ENCODE data around the gene CGB5.
"Not testable (repeated sequence)": the region's sequence is repeated elsewhere in the genome, so short reads cannot be mapped to it uniquely, and the experiment has no call there.

The CGB5 gene

DNA sequence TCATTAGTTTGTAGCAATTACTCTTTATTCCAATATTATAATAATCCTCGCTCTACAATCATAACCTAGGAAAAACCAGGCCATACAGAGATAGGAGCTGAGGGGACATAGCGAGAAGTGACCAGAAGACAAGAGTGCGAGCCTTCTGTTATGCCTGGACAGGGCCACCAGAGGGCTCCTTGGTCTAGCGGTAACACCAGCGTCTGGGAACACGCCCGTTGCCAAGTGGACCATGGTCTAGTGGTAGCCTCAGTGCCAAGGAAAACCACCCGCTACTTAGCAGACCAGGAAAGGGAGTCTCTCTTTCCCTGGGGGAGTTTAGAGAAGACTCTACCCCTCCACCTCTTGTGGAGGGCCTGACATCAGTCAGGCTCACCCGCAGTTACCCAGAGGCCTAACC lies 31.2 kb downstream of the CGB5 start:
- peak; percentile 43 for DNase-seq
- in situ Hi-C loops (cut with MboI; ENCODE audit: low pct_unique_long_range_greater_than_20kb, low sequenced_read_pairs) = not testable (repeated sequence)

- in situ Hi-C loops (cut with MboI; ENCODE audit: low pct_unique_long_range_greater_than_20kb, low sequenced_read_pairs) = no loop called here
These were observed 36.7 kb downstream of the CGB5 start for GRCh38 chr19:49080392-49080791.

GRCh38 chr19:49081273-49081672 lies 37.6 kb downstream of the CGB5 start:
- in situ Hi-C loops (cut with MboI; ENCODE audit: low pct_unique_long_range_greater_than_20kb, low sequenced_read_pairs) = no loop called here
- DNase-seq = no peak

More at GRCh38 chr19:49080392-49080791, 36.7 kb downstream of the CGB5 start:
- DNase-seq = no peak

DNA sequence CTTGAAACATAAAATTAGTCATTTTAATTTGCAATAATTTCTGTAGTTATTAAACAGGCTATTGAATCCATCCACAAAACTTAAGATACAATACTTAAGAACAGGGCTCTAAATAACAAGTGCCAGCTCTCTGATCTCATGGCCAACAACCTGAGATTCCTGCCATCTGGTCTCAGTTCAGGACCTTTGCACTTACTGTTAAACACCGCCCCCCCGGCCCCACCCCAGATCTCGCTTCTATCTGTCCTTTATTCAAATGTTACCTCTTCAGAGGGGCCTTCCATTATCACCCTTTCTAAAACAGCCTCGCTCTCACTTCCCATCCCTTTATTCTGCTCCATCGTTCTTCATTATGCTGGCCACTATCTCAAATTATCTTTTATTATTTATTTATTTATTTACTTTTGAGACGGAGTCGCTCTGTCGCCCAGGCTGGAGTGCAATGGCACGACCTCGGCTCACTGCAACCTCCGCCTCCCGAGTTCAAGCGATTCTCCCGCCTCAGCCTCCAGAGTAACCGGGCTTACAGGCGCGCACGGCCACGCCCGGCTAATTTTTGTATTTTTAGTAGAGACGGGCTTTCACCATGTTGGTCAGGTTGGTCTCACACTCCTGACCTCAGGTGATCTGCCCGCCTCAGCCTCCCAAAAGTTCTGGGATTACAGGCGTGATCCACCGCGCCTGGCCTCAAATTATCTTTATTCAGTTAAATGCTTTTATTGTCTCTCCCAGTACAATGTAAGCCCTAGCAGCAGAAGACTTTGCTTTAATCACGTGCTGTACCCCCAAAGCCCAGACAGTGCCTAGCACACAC lies 40.8 kb downstream of the CGB5 start:
- no peak for DNase-seq
- in situ Hi-C loops (cut with MboI; ENCODE audit: low pct_unique_long_range_greater_than_20kb, low sequenced_read_pairs) = no loop called here

DNA sequence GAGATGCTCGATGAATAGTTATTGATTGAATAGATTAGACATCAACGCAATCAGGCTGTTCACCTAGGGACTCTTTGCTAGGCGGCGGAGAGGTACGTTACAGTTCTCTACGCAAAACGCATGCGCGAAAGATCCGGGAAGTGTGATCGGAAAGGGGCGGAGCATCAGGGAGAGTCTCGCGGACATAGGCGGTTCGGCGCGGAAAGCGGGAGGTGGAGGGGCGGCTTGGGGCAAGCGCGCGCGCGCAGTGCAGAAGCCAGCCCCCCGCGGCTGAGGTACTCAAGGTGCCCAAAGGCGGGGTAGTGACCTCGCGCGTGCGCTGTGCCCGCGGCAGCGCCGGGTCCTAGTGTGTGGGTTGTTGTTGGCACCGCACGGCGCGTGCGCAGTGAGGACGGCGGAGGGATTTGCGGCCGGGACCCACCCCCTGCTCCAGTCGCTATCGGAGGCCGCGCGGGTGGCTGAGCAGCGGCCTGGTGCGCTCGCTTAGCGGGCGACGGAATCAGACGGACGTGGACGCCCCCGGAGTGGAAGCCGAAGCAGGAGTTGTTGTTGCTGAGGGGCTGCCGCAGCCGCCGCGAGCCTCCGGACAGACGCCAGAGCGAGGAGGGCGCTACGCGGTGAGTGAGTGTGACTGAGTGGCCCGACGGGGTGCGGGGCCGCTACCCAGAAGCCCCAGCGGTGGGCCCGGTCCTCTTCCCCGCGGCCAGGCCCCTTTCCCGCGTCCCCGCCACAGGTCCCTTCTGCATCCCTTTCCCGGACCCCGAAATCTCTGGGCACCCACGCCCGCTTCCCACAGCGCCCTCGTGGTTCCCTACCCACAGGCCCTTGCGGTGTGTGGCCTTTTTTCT lies 41.6 kb downstream of the CGB5 start, which contains the start of gene SNRNP70:
SNRNP70 (plus strand) TSS at position 432 of the 848 bp plus-strand sequence. CDS start 964 bp downstream, outside the sequence.
- in situ Hi-C loops (cut with MboI; ENCODE audit: low pct_unique_long_range_greater_than_20kb, low sequenced_read_pairs) = no loop called here
- peak; percentile 99 for DNase-seq

DNA sequence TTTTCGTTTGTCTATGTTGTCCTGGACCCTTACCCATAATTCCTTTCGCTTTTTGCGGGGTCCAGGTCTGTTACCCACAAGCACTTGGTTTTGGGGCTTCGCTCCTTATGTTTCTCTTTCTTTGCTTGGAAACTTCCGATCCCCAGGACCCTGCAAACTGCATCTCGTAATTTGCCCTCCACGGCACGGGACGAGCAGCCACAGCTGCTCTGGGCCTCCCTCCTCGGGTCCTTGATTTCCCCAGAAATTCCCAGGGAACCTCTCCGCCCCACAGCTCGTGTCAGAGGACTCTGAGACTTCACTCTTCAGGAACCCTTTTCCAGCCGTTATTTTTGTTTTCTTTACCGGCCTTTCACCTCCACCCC lies 42.2 kb downstream of the CGB5 start:
- in situ Hi-C loops (cut with MboI; ENCODE audit: low pct_unique_long_range_greater_than_20kb, low sequenced_read_pairs) = no loop called here
- DNase-seq = no peak

GRCh38 chr19:49086296-49086695 lies 42.6 kb downstream of the CGB5 start:
- no peak for DNase-seq
- in situ Hi-C loops (cut with MboI; ENCODE audit: low pct_unique_long_range_greater_than_20kb, low sequenced_read_pairs) = no loop called here

- in situ Hi-C loops (cut with MboI; ENCODE audit: low pct_unique_long_range_greater_than_20kb, low sequenced_read_pairs) = no loop called here
- no peak for DNase-seq
These were observed 47.9 kb downstream of the CGB5 start for GRCh38 chr19:49091391-49092038.

- no peak for DNase-seq
- in situ Hi-C loops (cut with MboI; ENCODE audit: low pct_unique_long_range_greater_than_20kb, low sequenced_read_pairs) = no loop called here
These were observed 49.0 kb downstream of the CGB5 start for GRCh38 chr19:49092686-49093085.

Measured in KBM-7 (cell line).